IPS-NIHi11 (cell line): ENCODE measurements around the gene EPC1.
"Not testable (repeated sequence)": the region's sequence is repeated elsewhere in the genome, so short reads cannot be mapped to it uniquely, and the experiment has no call there.

ENCODE experiments used
- DNase-seq: peaks from one replicate; pipeline ENCODE4 v3.0.0; 2012; ENCODE audit warnings: mixed read lengths, low spot score

The EPC1 gene

GRCh38 chr10:32372000-32372875 lies 25.3 kb upstream of the EPC1 start:
- DNase-seq = no peak

- no peak for DNase-seq
Measured at GRCh38 chr10:32371101-32371500, 24.1 kb upstream of the EPC1 start.

- peak; percentile 56 for DNase-seq
Measured at GRCh38 chr10:32367793-32368453, 21.0 kb upstream of the EPC1 start.

GRCh38 chr10:32366588-32366987 lies 19.6 kb upstream of the EPC1 start:
- DNase-seq = no peak

DNA sequence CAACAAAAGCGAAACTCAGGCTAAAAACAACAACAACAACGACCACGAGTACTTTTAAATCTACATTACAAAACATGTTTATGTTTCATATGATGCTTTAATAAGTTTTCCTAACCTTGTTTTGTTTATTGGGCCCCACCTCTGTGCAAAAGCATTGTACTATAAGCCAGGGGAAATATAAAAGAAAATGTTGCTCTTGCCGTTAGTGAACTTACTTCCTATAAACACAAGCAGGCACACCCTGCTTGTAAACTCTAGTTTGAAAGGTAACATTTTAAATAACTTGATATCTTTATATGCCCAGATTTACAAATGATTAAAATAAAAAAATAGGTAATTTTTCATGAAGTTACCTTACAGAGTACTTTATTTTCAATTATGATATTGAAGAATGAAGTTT lies 19.2 kb upstream of the EPC1 start:
- no peak for DNase-seq

GRCh38 chr10:32365404-32365803 lies 18.4 kb upstream of the EPC1 start:
- DNase-seq = not testable (repeated sequence)

DNA sequence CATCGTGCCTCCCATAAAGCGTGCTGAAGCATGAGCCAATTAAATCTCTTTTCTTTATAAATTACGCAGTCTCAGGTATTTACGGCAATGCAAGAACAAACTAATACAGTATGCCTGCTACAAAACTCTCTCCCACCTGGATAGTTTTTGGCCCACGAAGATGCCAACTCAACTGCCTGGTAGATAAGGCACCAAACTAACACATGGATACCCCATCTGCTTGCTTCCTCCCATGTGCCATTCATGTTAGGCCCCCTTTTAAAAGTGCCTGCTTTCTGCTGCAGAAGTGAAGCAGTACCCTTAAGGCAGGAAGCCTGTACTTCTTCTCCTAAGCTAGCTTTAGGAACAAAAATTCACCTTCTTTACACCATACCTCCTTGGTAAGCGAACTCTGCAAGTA lies 15.6 kb upstream of the EPC1 start:
- DNase-seq = no peak

DNA sequence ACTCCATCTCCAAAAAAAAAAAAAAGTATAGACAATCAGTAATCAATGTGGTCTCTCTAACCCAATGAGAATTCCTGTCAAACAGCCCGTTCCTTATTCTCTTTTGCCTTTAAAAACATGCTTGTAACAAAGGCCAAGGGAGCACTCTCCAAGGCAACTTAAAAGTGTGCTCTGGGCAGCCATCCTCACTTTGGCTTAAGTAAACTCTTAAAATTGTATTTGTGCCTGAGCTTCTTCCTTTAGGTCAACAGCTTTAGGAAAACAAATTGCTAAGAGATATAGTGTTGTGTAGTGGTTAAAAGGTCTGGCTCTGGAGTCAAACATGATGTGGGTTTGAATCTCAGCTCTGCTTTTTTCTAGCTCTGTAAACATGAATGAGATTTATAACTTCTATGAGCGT lies 13.9 kb upstream of the EPC1 start:
- no peak for DNase-seq

DNA sequence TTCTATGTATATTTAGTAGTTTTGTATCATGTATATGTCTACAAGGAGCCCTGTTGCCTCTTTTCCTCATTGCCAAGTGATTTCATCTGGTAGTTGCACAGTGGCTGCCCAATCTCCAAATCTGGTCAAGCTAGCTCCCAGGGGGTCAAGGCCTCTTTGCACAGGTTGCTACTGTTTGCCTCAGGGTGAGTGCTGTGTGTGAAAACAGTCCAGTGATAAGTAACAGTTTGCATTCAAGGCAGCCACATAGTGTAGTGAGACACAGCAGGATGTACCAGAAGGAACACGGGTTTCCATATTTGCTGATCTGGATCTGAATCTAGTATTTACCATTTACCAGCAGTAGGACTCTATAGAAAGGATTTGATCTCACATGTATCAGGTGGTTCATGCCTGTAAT lies 13.3 kb upstream of the EPC1 start:
- no peak for DNase-seq

GRCh38 chr10:32357056-32357735 lies 10.2 kb upstream of the EPC1 start:
- no peak for DNase-seq

- not testable (repeated sequence) for DNase-seq
Measured at GRCh38 chr10:32354690-32355089, 7.7 kb upstream of the EPC1 start.

DNA sequence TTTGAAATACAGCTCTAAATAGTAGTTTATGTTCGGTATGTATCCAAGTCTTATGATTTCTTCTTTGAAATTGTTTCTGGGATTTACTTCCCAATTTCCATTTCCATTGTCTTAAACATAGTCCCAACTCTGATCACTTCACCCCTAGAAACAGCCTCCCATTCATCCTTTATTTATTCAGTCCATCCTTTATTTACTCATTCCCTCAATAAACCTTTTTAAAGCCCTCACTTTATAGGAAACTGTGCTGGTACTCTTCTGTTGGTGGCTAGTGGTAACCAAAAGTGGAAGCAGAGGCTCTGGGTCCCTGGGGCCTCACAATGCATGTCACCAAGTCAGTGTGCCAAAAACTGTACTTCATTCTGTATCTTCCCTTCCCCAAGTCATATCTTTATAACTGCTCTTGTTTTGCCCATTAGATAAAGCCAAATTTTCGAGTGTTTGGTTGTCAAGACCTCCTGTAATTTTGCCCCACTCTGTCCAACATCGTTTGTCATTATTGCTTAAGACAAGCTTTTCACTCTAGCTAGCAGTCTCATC lies 3.9 kb upstream of the EPC1 start:
- no peak for DNase-seq

- no peak for DNase-seq
Measured at GRCh38 chr10:32349968-32350738, 3.2 kb upstream of the EPC1 start.

DNA sequence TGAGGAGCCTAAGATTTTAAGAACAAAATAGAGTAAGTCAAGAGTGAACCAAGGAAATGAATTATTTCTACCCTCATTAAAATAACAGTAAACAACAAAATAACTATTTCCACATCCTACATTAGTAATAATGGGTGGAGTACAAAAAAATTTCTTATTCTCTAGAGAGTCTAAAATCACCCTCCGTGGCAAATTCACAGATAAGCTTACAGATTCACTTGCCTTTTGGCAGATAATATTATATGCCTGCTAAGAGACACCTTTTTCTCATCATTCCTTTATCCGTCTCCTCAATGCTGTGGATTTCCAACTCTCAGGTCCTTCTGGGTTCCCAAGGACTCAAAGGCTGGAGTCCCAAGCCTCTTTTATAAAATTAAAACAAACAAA lies 2.2 kb upstream of the EPC1 start:
- no peak for DNase-seq

- DNase-seq = no peak
Measured at GRCh38 chr10:32348297-32349198, 1.6 kb upstream of the EPC1 start.

DNA sequence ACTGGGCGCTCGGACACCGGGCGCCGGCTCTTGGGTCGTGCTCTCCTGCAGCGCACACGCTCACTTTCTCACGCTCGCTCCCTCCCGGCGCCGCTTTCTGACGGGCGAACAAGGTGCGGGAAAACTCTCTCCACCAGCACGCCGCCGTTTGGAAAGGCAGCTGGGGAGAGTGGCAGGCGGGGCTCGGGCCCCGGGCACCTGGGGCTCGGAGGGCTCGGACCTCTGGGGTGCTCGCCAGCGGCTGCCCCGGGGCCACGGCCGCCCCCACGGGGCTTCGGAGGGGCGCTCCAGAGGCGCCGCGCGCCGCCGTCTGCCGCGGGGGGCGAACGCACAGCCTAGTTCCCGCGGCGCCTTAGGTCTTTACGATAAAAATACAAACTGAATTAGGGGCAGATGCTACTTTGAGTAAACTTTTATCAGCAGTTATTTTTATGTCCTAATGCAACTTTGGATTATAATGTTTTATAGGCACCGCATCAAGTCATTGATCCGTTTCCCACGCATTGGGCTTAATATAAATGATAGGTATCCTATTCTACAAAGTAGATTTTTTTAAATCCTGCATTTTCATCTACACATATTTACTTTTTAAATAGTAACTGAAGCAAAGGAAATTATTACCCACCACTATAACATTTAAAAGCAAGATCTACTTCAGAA lies 535 bp upstream of the EPC1 start:
- DNase-seq = no peak

DNA sequence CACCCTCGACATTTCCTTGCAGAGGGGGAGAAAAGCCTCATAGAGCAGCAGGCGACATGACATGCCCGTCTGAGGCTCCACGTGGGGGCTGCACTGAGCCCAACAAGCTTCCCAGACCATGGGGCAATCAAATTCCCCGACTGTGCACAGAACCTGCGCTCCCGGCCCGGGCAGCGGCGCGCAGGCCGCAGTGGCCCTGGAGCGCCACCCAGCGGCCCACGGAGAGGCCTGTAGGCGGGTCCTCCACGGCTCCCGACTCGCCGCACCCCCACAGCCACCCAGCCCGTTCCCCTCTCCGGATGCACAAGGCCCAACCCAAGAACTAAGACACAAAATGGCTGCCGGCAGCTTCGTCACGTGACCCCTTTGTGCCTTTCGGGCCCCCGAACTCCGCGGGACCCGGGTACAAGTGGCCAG lies 816 bp downstream of the EPC1 start:
- DNase-seq = peak; percentile 96

DNA sequence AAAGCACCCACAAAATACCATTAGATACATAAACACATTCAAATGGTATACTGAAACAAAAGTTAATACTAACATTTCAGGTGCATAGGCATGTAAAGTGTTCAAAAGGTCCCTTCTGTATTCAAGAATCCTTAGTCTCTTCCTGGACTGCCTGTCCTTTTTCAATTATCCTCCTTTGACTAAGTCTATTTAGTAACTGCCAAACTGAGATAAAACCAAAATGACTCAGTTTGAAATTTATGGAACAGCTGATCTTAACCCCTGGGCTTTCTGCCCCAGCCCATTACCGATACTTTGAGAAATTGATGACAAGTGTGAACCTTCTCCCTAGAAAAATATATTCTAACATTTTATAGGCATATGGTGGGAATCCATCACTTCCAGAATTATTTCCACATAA lies 5.4 kb downstream of the EPC1 start:
- no peak for DNase-seq

- DNase-seq = no peak
Measured at GRCh38 chr10:32340596-32341180, 6.3 kb downstream of the EPC1 start.

DNA sequence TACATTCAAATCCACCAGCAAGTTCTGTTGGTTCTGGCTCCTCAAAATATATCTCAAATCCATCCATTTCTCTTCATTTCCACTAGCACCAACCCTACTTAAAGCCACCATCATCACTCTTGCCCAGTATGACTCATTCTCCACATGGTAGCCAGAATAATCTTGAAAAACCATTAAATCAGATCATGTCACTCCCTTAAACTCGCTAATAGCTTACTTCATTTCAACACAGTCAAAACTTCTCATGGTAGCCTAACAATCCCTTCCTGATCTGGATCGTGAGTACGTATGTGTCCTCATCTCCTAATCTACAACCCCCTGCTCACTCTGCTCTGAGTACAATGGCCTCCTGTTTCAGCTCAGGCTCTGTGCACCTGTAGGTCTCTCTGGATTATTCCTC lies 8.7 kb downstream of the EPC1 start:
- no peak for DNase-seq
